K562 (cell line): ENCODE data around the gene DNAH1. TPM values are rescaled to one million over a fixed set of nuclear protein-coding genes. Genes with fewer than 3 reads are reported as not detected.

Experiments
- ATAC-seq: fragments of 200-7000 bp; cut with Tn5 transposase; 3 replicates; pipeline ENCODE4 v1.9.1; 2020; ENCODE audit warnings: moderate library complexity
- BruUV-seq: library from RNA; stranded (reverse); fragments of 400-500 nt; replicated peaks from 2 replicates; lab custom pipeline; 2021; lab: Mats Ljungman, UMichigan
- CTCF ChIA-PET: fragments of 300-600 bp; formaldehyde crosslinking; extraction: SDS; loops from one replicate; lab custom pipeline; 2021; ENCODE audit warnings: low intra/inter-chr PET ratio; lab: Yijun Ruan, JAX
- POLR2A ChIA-PET: fragments of 300-600, 350-650 bp; sonication (Branson Sonifier 250); formaldehyde crosslinking; extraction: SDS; loops from one replicate; lab custom pipeline; 2021; ENCODE audit warnings: antibody characterized with exemption, inconsistent platforms; lab: Yijun Ruan, JAX
- DNase-seq, 4 experiments: peaks; one replicate each; pipeline versions ENCODE4 v3.0.0 to v3.0.0-alpha.2; 2011 to 2018; ENCODE audit warnings: low spot score in 3 of 4, mixed read lengths in 3 of 4; ENCODE audit errors: extremely low read depth in 1 of 4
- FAIRE-seq: peaks from 2 replicates; lab custom pipeline; 2011; peaks lifted over from hg19 to GRCh38; lab: Jason Lieb, UNC
- H2AFZ ChIP-seq: 2 replicates; pipeline ENCODE4 v1.6.0; 2011; ENCODE audit warnings: low read depth, low read length, control low read depth, inconsistent platforms
- H3K27ac ChIP-seq: fragments of 200-600 bp; 3 replicates; pipeline ENCODE4 v1.8.0; 2011; ENCODE audit warnings: low read depth, mild to moderate bottlenecking, control low read depth, inconsistent platforms, low read length, moderate library complexity, mixed read lengths; ENCODE audit errors: extremely low read depth
- H3K27me3 ChIP-seq, 2 experiments: fragments of 300-600 bp in 1 of 2; 2 replicates in 1 of 2; 3 replicates in 1 of 2; pipeline versions ENCODE4 v1.6.0 to v1.8.0; 2011; ENCODE audit warnings: inconsistent platforms in 2 of 2, low read length in 2 of 2, mild to moderate bottlenecking in 1 of 2, mixed read lengths in 1 of 2, moderate library complexity in 1 of 2; ENCODE audit not compliant: control insufficient read depth in 2 of 2, insufficient read depth in 2 of 2
- H3K36me3 ChIP-seq: fragments of 300-600 bp; 3 replicates; pipeline ENCODE4 v1.8.0; 2011; ENCODE audit warnings: mild to moderate bottlenecking, low read length, inconsistent platforms; ENCODE audit not compliant: control insufficient read depth, insufficient read depth
- H3K4me1 ChIP-seq, 2 experiments: fragments of 200-600 bp in 1 of 2; replicated peaks in 1 of 2; 2 replicates in 1 of 2; 3 replicates in 1 of 2; pipeline versions ENCODE4 v1.5.1 to v1.8.0; 2011; ENCODE audit warnings: inconsistent platforms in 2 of 2, low read length in 2 of 2, mild to moderate bottlenecking in 1 of 2, mixed read lengths in 1 of 2, moderate library complexity in 1 of 2; ENCODE audit not compliant: control insufficient read depth in 2 of 2, insufficient read depth in 2 of 2
- H3K4me2 ChIP-seq: 2 replicates; pipeline ENCODE4 v1.6.1; 2011; ENCODE audit warnings: low read length, control low read depth, inconsistent platforms, mixed read lengths; ENCODE audit not compliant: insufficient read depth
- H3K4me3 ChIP-seq: fragments of 200-600 bp; sonication (generic), shearing (Covaris generic); 2 replicates; pipeline ENCODE4 v1.5.1; 2016; ENCODE audit warnings: control low read depth, inconsistent platforms
- H3K79me2 ChIP-seq: fragments of 200-600 bp; 3 replicates; pipeline ENCODE4 v1.8.0; 2011; ENCODE audit warnings: low read length, inconsistent platforms; ENCODE audit not compliant: control insufficient read depth, insufficient read depth
- H3K9ac ChIP-seq, 2 experiments: 2 replicates each; pipeline versions ENCODE4 v1.6.0 to v1.6.1; 2011; ENCODE audit warnings: low read depth in 2 of 2, low read length in 2 of 2, control low read depth in 1 of 2, inconsistent platforms in 1 of 2, mild to moderate bottlenecking in 1 of 2, mixed read lengths in 1 of 2; ENCODE audit not compliant: insufficient read depth in 1 of 2
- H3K9me1 ChIP-seq: one replicate; pipeline ENCODE4 v1.6.0; 2011; ENCODE audit warnings: inconsistent platforms, mild to moderate bottlenecking, low read length, moderate library complexity; ENCODE audit not compliant: control insufficient read depth, insufficient read depth
- H3K9me3 ChIP-seq: replicated peaks from 2 replicates; pipeline ENCODE4 v1.5.1; 2011; ENCODE audit warnings: low read depth, low read length, inconsistent platforms; ENCODE audit not compliant: control insufficient read depth, insufficient read depth
- H4K20me1 ChIP-seq: replicated peaks from 2 replicates; pipeline ENCODE4 v1.6.1; 2011; ENCODE audit warnings: low read length, inconsistent platforms, mixed read lengths; ENCODE audit not compliant: control insufficient read depth, insufficient read depth
- E2F8 ChIP-seq: fragments of 450-650 bp; IDR thresholded peaks from 2 replicates; pipeline ENCODE4 v1.7.1; 2018; ENCODE audit warnings: mild to moderate bottlenecking, low read depth; ENCODE audit not compliant: partially characterized antibody
- HNRNPLL ChIP-seq: fragments of 200-400 bp; formaldehyde crosslinking; IDR thresholded peaks from 2 replicates; pipeline ENCODE4 v1.6.1; 2017; ENCODE audit warnings: low read length, low read depth, mild to moderate bottlenecking; ENCODE audit not compliant: poor library complexity, severe bottlenecking
- NUFIP1 ChIP-seq: fragments of 450-650 bp; IDR thresholded peaks from 2 replicates; pipeline ENCODE4 v1.6.1; 2018; ENCODE audit not compliant: partially characterized antibody
- OTX1 ChIP-seq: fragments of 450-650 bp; formaldehyde crosslinking; IDR thresholded peaks from 2 replicates; pipeline ENCODE4 v1.4.0; 2022; ENCODE audit warnings: mild to moderate bottlenecking
- RBM25 ChIP-seq: fragments of 200-400 bp; formaldehyde crosslinking; IDR thresholded peaks from 2 replicates; pipeline ENCODE4 v1.6.1; 2018; ENCODE audit warnings: low read length, low read depth, moderate library complexity; ENCODE audit not compliant: severe bottlenecking
- SIN3B ChIP-seq: fragments of 450-650 bp; IDR thresholded peaks from 2 replicates; pipeline ENCODE4 v1.6.1; 2017; ENCODE audit warnings: low read depth, mild to moderate bottlenecking, moderate library complexity
- SMARCE1 ChIP-seq: fragments of 450-650 bp; IDR thresholded peaks from 2 replicates; pipeline ENCODE4 v1.7.1; 2016; ENCODE audit warnings: mild to moderate bottlenecking
- TAF1 ChIP-seq: IDR thresholded peaks from 2 replicates; pipeline ENCODE4 v1.6.1; 2011; ENCODE audit warnings: mild to moderate bottlenecking, low read length, moderate library complexity; ENCODE audit not compliant: insufficient read depth, control insufficient read depth, severe bottlenecking; ENCODE audit errors: extremely low read depth
- WGBS: fragments of 100-300 bp; shearing (Covaris generic); methylation state at CpG from one replicate; pipeline ENCODE4 v1.1.6; 2016; ENCODE audit warnings: low coverage, mixed read lengths; ENCODE audit not compliant: insufficient coverage; ENCODE audit errors: missing lambda C conversion rate; 5-methylcytosine and 5-hydroxymethylcytosine counted together
- in situ Hi-C: fragments of 300-500 bp; cut with MboI; formaldehyde crosslinking; loops from 4 replicates; pipeline ENCODE4 v1.15.0; 2018; ENCODE audit warnings: inconsistent platforms, mixed read lengths
- intact Hi-C: fragments of 100-400 bp; cut with micrococcal nuclease; formaldehyde crosslinking; loops from 2 replicates; pipeline ENCODE4 v1.14.2; 2022
- polyA plus RNA-seq, 8 experiments: library from polyadenylated mRNA; depleted of rRNA in 4 of 8; stranded (reverse) in 5 of 8; unstranded in 3 of 8; fragments of >200 nt; fragmentation: Nextera tagmentation in 2 of 8; fragmentation: Illumina TruSeq in 1 of 8; extraction: Ambion mirVana in 2 of 8; extraction: Trizol in 1 of 8; gene quantifications; 2 replicates each; pipeline versions ENCODE4 v1.2.1 to v1.2.3, GENCODE V29; 2011 to 2014; ENCODE audit warnings: inconsistent platforms in 1 of 8, missing spikeins in 1 of 8
- total RNA-seq, 7 experiments: library from RNA; depleted of rRNA in 6 of 7; stranded (reverse); fragments of >200 nt in 6 of 7; fragmentation: Illumina TruSeq in 2 of 7; extraction: Trizol in 2 of 7; gene quantifications; 2 replicates each; pipeline versions ENCODE4 v1.2.1 to v1.2.3, GENCODE V29; 2011 to 2021; ENCODE audit warnings: low replicate concordance in 1 of 7
- TF ChIP-seq, protein P1 (sequence below): fragments of 200-800 bp; sonication (Bioruptor generic); IDR thresholded peaks from 2 replicates; pipeline ENCODE4 v1.6.1; 2017; ENCODE audit warnings: missing genetic modification characterization, missing compliant biosample characterization

The DNAH1 gene
- total and polyA plus RNA-seq, 9 of the 15 experiments (the other 6 are each of a cell fraction or from before 2014, with no cell fraction given), result 0.04 to 0.84 (median 0.50) TPM

GRCh38 chr3:52305926-52306325, 10.2 kb upstream of the DNAH1 start (continued):
- TF ChIP-seq RBM25 (no peak), OTX1 (no peak), SIN3B (no peak), TAF1 (no peak), NUFIP1 (no peak), E2F8 (no peak)
- TF ChIP-seq, all 486 proteins: peak for 0

GRCh38 chr3:52306978-52307377, 9.1 kb upstream of the DNAH1 start:
- Histone ChIP-seq H3K4me1 (peaks cover 7 to 28% of the 10 kb centered on the region in 2 experiments; a peak in 3 of 5 replicates), H3K27me3 (no peaks in the 10 kb centered on the region), H3K4me2 (no peak overlapping the region), H3K9me3 (no peaks in the 10 kb centered on the region)
- no TSS peak for BruUV-seq
- TF ChIP-seq SMARCE1, result no peak
- TF ChIP-seq HNRNPLL, result no peak
- TF ChIP-seq, protein P1, sequence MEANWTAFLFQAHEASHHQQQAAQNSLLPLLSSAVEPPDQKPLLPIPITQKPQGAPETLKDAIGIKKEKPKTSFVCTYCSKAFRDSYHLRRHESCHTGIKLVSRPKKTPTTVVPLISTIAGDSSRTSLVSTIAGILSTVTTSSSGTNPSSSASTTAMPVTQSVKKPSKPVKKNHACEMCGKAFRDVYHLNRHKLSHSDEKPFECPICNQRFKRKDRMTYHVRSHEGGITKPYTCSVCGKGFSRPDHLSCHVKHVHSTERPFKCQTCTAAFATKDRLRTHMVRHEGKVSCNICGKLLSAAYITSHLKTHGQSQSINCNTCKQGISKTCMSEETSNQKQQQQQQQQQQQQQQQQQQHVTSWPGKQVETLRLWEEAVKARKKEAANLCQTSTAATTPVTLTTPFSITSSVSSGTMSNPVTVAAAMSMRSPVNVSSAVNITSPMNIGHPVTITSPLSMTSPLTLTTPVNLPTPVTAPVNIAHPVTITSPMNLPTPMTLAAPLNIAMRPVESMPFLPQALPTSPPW, result no peak
- TF ChIP-seq, all 486 proteins: peak for 0
- H3K9ac ChIP-seq, result no peak overlapping the region; a peak in 1 of 4 replicates
- ATAC-seq, result no peak
- no peak overlapping the region for H2AFZ ChIP-seq
- WGBS, result 72% methylated on average over 3 of the region's 4 CpGs
- intact Hi-C loops (no loop called here), in situ Hi-C loops (no loop called here)
- DNase-seq, result no peak
- no peaks in the 10 kb centered on the region for H4K20me1 ChIP-seq
- no peaks in the 10 kb centered on the region for H3K9me1 ChIP-seq
- CTCF ChIA-PET, result no interaction called here
- POLR2A ChIA-PET, result interaction anchor here (0.6 kb wide), 1 partner anchor 58 kb away, joined by 3 read pairs; no protein-coding TSS in a partner anchor
- no peaks in the 10 kb centered on the region for H3K79me2 ChIP-seq
- no peak for FAIRE-seq
- H3K36me3 ChIP-seq, result no peaks in the 10 kb centered on the region
- H3K4me3 ChIP-seq, result no peak overlapping the region
- no peak overlapping the region for H3K27ac ChIP-seq
